CD4-positive, alpha-beta T cell treated with Interleukin-17A for 4 hours (primary cell): ENCODE results near the gene SCIN.
"Not testable (repeated sequence)": the region's sequence is repeated elsewhere in the genome, so short reads cannot be mapped to it uniquely, and the experiment has no call there.

Experiments used
- DNase-seq: peaks from one replicate; pipeline ENCODE4 v3.0.0-alpha.2; 2020; ENCODE audit warnings: mixed read lengths

The SCIN gene

GRCh38 chr7:12653110-12653509 is 82.6 kb downstream of the SCIN start:
- DNase-seq = no peak

GRCh38 chr7:12653518-12653917 is 83.0 kb downstream of the SCIN start:
- DNase-seq = no peak

- no peak for DNase-seq
These were observed 84.6 kb downstream of the SCIN start for GRCh38 chr7:12655161-12655560.

- DNase-seq = not testable (repeated sequence)
These were observed 89.9 kb downstream of the SCIN start for GRCh38 chr7:12660423-12660822.

- DNase-seq = not testable (repeated sequence)
These were observed 90.5 kb downstream of the SCIN start for GRCh38 chr7:12660986-12661385.

GRCh38 chr7:12661581-12661980 is 91.1 kb downstream of the SCIN start:
- no peak for DNase-seq

GRCh38 chr7:12670000-12670729 is 99.6 kb downstream of the SCIN start:
- DNase-seq = no peak

GRCh38 chr7:12670743-12671520 is 100.4 kb downstream of the SCIN start:
- no peak for DNase-seq

GRCh38 chr7:12673436-12673835 is 102.9 kb downstream of the SCIN start:
- not testable (repeated sequence) for DNase-seq

GRCh38 chr7:12674053-12674452 is 103.5 kb downstream of the SCIN start:
- DNase-seq = no peak

- peak; percentile 58 for DNase-seq
These were observed 104.3 kb downstream of the SCIN start for GRCh38 chr7:12674861-12675260.

- no peak for DNase-seq
These were observed 113.4 kb downstream of the SCIN start for GRCh38 chr7:12683678-12684585.

- no peak for DNase-seq
These were observed 114.2 kb downstream of the SCIN start for GRCh38 chr7:12684733-12685132.

GRCh38 chr7:12685550-12685949 is 115.0 kb downstream of the SCIN start:
- DNase-seq = peak; percentile 39

GRCh38 chr7:12686234-12686890 is 115.8 kb downstream of the SCIN start:
- DNase-seq = peak; percentile 91

GRCh38 chr7:12686891-12687717 is 116.6 kb downstream of the SCIN start, which contains the start of gene ARL4A:
TSS of gene ARL4A (plus strand) at chr7:12687633. CDS start at chr7:12688255, 622 bp downstream.
- peak; percentile 93 for DNase-seq

- no peak for DNase-seq
These were observed 117.2 kb downstream of the SCIN start for GRCh38 chr7:12687718-12688171.

- not testable (repeated sequence) for DNase-seq
These were observed 118.1 kb downstream of the SCIN start for GRCh38 chr7:12688485-12689170.

GRCh38 chr7:12689451-12689850 is 118.9 kb downstream of the SCIN start:
- no peak for DNase-seq

- no peak for DNase-seq
These were observed 119.7 kb downstream of the SCIN start for GRCh38 chr7:12690041-12690878.
